ENCODE data around the gene FAM149A. TPM values are rescaled to one million over a fixed set of nuclear protein-coding genes. Genes with fewer than 3 reads are reported as not detected.

Gene FAM149A
- total RNA-seq, 1 experiment from 2014 or later = 14.6 TPM

- TF ChIP-seq ZSCAN18 (CRISPR knock-in tag; IDR thresholded peaks at IDR 0.05) = no peak
- TF ChIP-seq FOXP4 (CRISPR knock-in tag; IDR thresholded peaks at IDR 0.05) = peak; percentile 44; the same call in 1 of the 2 replicates
- peak; percentile 70 for TF ChIP-seq NFE2L1 (CRISPR knock-in tag; IDR thresholded peaks at IDR 0.05)
- no peak for TF ChIP-seq SMAD3 (CRISPR knock-in tag; IDR thresholded peaks at IDR 0.05; ENCODE audit: borderline replicate concordance)
- peak; percentile 31; the same call in 1 of the 2 replicates for TF ChIP-seq ZNF423 (CRISPR knock-in tag; IDR thresholded peaks at IDR 0.05)
Measured at GRCh38 chr4:186104890-186105646, 564 bp downstream of the FAM149A start (continued).

GRCh38 chr4:186105647-186106321 lies 1.3 kb downstream of the FAM149A start:
- Mint-ChIP-seq H3K4me1 (peaks cover 36% of the 10 kb centered on the region), H3K9me3 (peaks cover 5% of the 10 kb centered on the region), H3K27me3 (ENCODE audit: low read depth) (peaks cover 42% of the 10 kb centered on the region), H3K4me3 (peak overlapping the region; percentile 80), H3K27ac (0 out of 2 replicates have a peak overlapping the region, but pooled peaks have one; percentile 29), H3K36me3 (peaks cover 5% of the 10 kb centered on the region; the same call in 1 of the 2 replicates)
- ChIA-PET CTCF (interaction anchor here (1.0 to 2.3 kb wide), 2 partner anchors 38 to 68 kb away, joined by 3 to 6 read pairs; no protein-coding TSS in a partner anchor), POLR2A (no interaction called here)
- peak; percentile 5; the same call in 1 of the 2 replicates for ATAC-seq
- TF ChIP-seq TP53 (CRISPR knock-in tag; IDR thresholded peaks at IDR 0.05) = no peak
- 0 out of 2 replicates have a peak, but pooled peaks have one; percentile 27 for TF ChIP-seq FOXK1 (CRISPR knock-in tag; IDR thresholded peaks at IDR 0.05)
- no peak for DNase-seq (ENCODE audit: low spot score)

- TF ChIP-seq ZNF317 (CRISPR knock-in tag; IDR thresholded peaks at IDR 0.05; ENCODE audit: borderline replicate concordance, low read depth) (no peak), MXD4 (CRISPR knock-in tag; IDR thresholded peaks at IDR 0.05; ENCODE audit: borderline replicate concordance) (no peak), NR3C1 (CRISPR knock-in tag; conservative IDR thresholded peaks at IDR 0.05; ENCODE audit: low read depth) (no peak), RORB (CRISPR knock-in tag; IDR thresholded peaks at IDR 0.05) (no peak), USF1 (CRISPR knock-in tag; IDR thresholded peaks at IDR 0.05) (no peak), FOXP1 (CRISPR knock-in tag; IDR thresholded peaks at IDR 0.05; ENCODE audit: borderline replicate concordance) (no peak), ELF4 (CRISPR knock-in tag; IDR thresholded peaks at IDR 0.05; ENCODE audit: low read depth) (no peak)
- ATAC-seq (no peak), DNase-seq (ENCODE audit: low spot score) (no peak)
- Mint-ChIP-seq H3K27me3 (ENCODE audit: low read depth) (peaks cover 29% of the 10 kb centered on the region), H3K9me3 (peaks cover 5% of the 10 kb centered on the region), H3K4me1 (peaks cover 36% of the 10 kb centered on the region), H3K4me3 (no peak overlapping the region), H3K36me3 (peaks cover 5% of the 10 kb centered on the region; the same call in 1 of the 2 replicates), H3K27ac (peak overlapping the region; percentile 50; the same call in 1 of the 2 replicates)
- ChIA-PET POLR2A (no interaction called here), CTCF (interaction anchor here (0.6 to 1.2 kb wide), 3 partner anchors 9 to 28 kb away, joined by 3 to 6 read pairs (median 3); no protein-coding TSS in a partner anchor)
Measured at GRCh38 chr4:186107947-186108346, 3.4 kb downstream of the FAM149A start.

GRCh38 chr4:186108391-186108790 lies 3.9 kb downstream of the FAM149A start:
- Mint-ChIP-seq H3K27me3 (ENCODE audit: low read depth) (peaks cover 24% of the 10 kb centered on the region), H3K4me1 (peaks cover 36% of the 10 kb centered on the region), H3K9me3 (peaks cover 5% of the 10 kb centered on the region), H3K36me3 (peaks cover 5% of the 10 kb centered on the region; the same call in 1 of the 2 replicates), H3K4me3 (no peak overlapping the region), H3K27ac (peak overlapping the region; percentile 51; the same call in 1 of the 2 replicates)
- ChIA-PET CTCF (interaction anchor here (0.6 to 1.2 kb wide), 3 partner anchors 9 to 28 kb away, joined by 3 to 6 read pairs (median 3); no protein-coding TSS in a partner anchor), POLR2A (no interaction called here)
- ATAC-seq (no peak), DNase-seq (ENCODE audit: low spot score) (no peak)
- no peak for TF ChIP-seq ARID4B (CRISPR knock-in tag; IDR thresholded peaks at IDR 0.05; ENCODE audit: borderline replicate concordance)
- no peak for TF ChIP-seq ZNF232 (CRISPR knock-in tag; IDR thresholded peaks at IDR 0.05)
- no peak for TF ChIP-seq GABPB1 (CRISPR knock-in tag; IDR thresholded peaks at IDR 0.05)
- no peak for TF ChIP-seq USF2 (CRISPR knock-in tag; IDR thresholded peaks at IDR 0.05)

Data from WTC11 (cell line).